ENCODE results near the gene SH3PXD2B.

DNA sequence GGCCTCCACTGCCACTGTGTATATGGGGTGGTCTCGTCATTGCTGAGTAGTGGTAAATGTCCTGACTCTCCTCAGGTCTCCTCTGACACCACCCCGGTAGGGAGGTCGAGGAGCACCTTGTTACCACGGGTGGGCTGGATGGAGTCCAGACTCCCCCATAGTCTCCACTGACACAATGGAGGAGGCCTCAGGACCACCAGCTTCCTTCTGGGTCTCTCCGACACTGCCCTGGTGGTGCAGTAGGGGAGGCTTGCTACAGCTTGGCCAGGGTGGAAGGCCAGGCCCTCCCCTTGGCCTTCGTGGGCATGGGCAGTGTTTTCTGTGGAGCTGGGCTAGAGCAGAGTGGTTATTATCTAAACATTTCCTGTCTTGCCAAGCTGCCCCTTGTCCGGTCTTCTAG lies 15.4 kb upstream of the SH3PXD2B start:
- TF ChIP-seq, protein P1, sequence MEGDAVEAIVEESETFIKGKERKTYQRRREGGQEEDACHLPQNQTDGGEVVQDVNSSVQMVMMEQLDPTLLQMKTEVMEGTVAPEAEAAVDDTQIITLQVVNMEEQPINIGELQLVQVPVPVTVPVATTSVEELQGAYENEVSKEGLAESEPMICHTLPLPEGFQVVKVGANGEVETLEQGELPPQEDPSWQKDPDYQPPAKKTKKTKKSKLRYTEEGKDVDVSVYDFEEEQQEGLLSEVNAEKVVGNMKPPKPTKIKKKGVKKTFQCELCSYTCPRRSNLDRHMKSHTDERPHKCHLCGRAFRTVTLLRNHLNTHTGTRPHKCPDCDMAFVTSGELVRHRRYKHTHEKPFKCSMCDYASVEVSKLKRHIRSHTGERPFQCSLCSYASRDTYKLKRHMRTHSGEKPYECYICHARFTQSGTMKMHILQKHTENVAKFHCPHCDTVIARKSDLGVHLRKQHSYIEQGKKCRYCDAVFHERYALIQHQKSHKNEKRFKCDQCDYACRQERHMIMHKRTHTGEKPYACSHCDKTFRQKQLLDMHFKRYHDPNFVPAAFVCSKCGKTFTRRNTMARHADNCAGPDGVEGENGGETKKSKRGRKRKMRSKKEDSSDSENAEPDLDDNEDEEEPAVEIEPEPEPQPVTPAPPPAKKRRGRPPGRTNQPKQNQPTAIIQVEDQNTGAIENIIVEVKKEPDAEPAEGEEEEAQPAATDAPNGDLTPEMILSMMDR (IDR thresholded peaks at IDR 0.05): no peak
- no peak for TF ChIP-seq POLR2A (IDR thresholded peaks at IDR 0.05)
- no peak for TF ChIP-seq POLR2AphosphoS5 (IDR thresholded peaks at IDR 0.05)
